Tibial nerve (tissue), 4 donors: ENCODE results near the gene RPS6KA2. TPM values are rescaled to one million over a fixed set of nuclear protein-coding genes. Genes with fewer than 3 reads are reported as not detected.

Experiments used
- DNase-seq, 2 donors: peaks; one replicate each; pipeline ENCODE4 v3.0.0-alpha.2; 2019; ENCODE audit warnings: low spot score in 2 of 2
- H3K27ac ChIP-seq, 4 donors: fragments of 200-600 bp; sonication (generic) in 3 of 4; one replicate each; pipeline ENCODE4 v1.5.1; 2017 to 2019; ENCODE audit warnings: mild to moderate bottlenecking in 1 of 4
- H3K27me3 ChIP-seq, 2 donors: fragments of 200-600 bp; sonication (generic) in 1 of 2; one replicate each; pipeline versions ENCODE4 v1.5.1 to v1.6.0; 2017 to 2019
- H3K36me3 ChIP-seq, 3 donors: fragments of 200-600 bp; sonication (generic); one replicate each; pipeline ENCODE4 v1.5.1; 2018 to 2019
- H3K4me1 ChIP-seq, 4 donors: fragments of 200-600 bp; sonication (generic) in 3 of 4; one replicate each; pipeline ENCODE4 v1.5.1; 2017 to 2019
- H3K4me3 ChIP-seq, 4 donors: fragments of 200-600 bp; sonication (generic) in 3 of 4; one replicate each; pipeline ENCODE4 v1.5.1; 2017 to 2019; ENCODE audit warnings: mild to moderate bottlenecking in 1 of 4, moderate library complexity in 1 of 4
- H3K9me3 ChIP-seq, 4 donors: fragments of 200-600 bp; sonication (generic) in 3 of 4; one replicate each; pipeline ENCODE4 v1.5.1; 2017 to 2019
- CTCF ChIP-seq, 5 experiments: fragments of 200-600 bp in 3 of 5; fragments of 450-650 bp in 2 of 5; sonication (generic) in 3 of 5; IDR thresholded peaks; one replicate each; pipeline ENCODE4 v1.5.1; 2016 to 2019; ENCODE audit warnings: antibody characterized with exemption in 5 of 5, mild to moderate bottlenecking in 3 of 5, moderate library complexity in 2 of 5
- EP300 ChIP-seq, 2 donors: sonication (generic); formaldehyde crosslinking; IDR thresholded peaks; one replicate each; pipeline ENCODE4 v1.6.1; 2017; ENCODE audit warnings: antibody characterized with exemption in 2 of 2, mild to moderate bottlenecking in 1 of 2
- POLR2A ChIP-seq, 2 donors: fragments of 450-650 bp; IDR thresholded peaks; one replicate each; pipeline ENCODE4 v1.6.1; 2017; ENCODE audit warnings: antibody characterized with exemption in 2 of 2, mild to moderate bottlenecking in 2 of 2, moderate library complexity in 2 of 2
- WGBS, 2 donors: methylation state at CpG; one replicate each; pipeline ENCODE4 v1.1.5; 2018; 5-methylcytosine and 5-hydroxymethylcytosine counted together
- total RNA-seq, 4 donors: library from RNA; depleted of rRNA; stranded (reverse); fragments of >200 nt; gene quantifications; one replicate each; pipeline ENCODE4 v1.1.0, GENCODE V29; 2016

RPS6KA2 gene
- total RNA-seq, 4 donors from 2014 or later = 89.6 to 153 (median 103) TPM

DNA sequence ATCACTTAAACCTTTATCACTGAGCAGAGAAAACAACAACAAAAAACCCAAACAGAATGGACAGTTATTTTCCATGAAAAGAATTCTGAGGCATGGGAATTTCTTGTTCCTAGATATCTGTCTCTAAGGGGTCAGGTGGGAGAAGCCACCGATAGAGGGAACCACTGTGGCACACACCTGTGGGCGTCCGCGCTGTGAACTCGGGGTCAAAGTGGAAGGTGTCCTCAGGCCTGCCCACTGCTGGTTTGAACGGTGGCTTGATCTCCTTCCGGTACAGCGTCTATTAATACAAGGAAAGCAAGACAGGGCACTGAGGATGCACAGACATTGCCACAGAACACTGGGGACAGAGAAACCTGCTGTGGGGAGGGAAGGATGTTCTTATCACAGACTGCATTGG, 167.8 kb downstream of the RPS6KA2 start:
- no peak for TF ChIP-seq EP300 (IDR thresholded peaks at IDR 0.05)
- TF ChIP-seq POLR2A (IDR thresholded peaks at IDR 0.05) = no peak
- no peak for TF ChIP-seq CTCF (IDR thresholded peaks at IDR 0.05)
- no peak for DNase-seq
- no peak overlapping the region for H3K4me3 ChIP-seq
- no peaks in the 10 kb centered on the region for H3K27me3 ChIP-seq
- peaks cover 0 to 84% (median 0%) of the 10 kb centered on the region in 3 donors for H3K36me3 ChIP-seq
- no peak overlapping the region for H3K27ac ChIP-seq
- WGBS, 2 donors = 90 to 96% methylated on average over 8 of the region's 8 CpGs
- no peaks in the 10 kb centered on the region for H3K9me3 ChIP-seq
- peaks cover 0 to 5% (median 0%) of the 10 kb centered on the region in 4 donors for H3K4me1 ChIP-seq

DNA sequence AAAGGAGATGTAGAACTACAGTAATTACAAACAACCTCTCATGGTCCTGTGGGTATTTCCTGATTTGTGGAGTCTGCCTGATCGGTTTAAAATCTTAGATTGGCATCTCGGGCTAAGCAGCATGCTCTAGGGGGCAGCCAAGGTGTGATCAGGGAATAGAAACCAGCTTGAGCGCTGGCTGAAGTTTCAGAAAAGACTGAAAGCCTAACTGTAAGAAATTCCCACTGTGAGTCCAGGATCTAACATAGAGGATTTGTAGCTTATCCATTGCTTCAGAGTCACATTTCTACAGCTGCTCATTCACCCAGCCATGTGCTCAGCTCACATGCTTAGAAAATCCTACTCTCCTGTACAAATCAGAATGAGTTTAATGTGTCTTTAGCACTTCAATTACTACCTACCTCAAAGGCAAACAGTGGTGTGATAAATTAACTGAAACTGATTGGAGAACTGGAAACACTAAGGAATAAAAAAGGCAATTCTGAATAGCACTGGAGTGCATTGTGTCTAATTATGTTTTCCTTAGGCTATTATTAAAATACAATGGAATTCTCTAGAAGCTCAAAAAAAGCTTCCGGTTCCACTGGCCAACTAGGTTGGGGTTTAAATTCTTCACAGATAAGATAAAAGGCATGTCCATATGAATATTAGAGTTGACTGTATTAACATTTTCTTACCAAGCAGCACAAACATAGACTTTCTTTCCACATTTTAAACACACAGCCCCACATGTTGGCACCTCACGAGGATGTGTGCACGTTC, 170.5 kb downstream of the RPS6KA2 start:
- DNase-seq = no peak
- peaks cover 0 to 73% (median 0%) of the 10 kb centered on the region in 3 donors for H3K36me3 ChIP-seq
- H3K27ac ChIP-seq = no peak overlapping the region
- TF ChIP-seq POLR2A (IDR thresholded peaks at IDR 0.05) (no peak), EP300 (IDR thresholded peaks at IDR 0.05) (no peak), CTCF (IDR thresholded peaks at IDR 0.05) (no peak)
- H3K27me3 ChIP-seq = no peaks in the 10 kb centered on the region
- peaks cover 0 to 1% (median 0%) of the 10 kb centered on the region in 4 donors for H3K4me1 ChIP-seq
- no peak overlapping the region for H3K4me3 ChIP-seq
- WGBS, 2 donors = 57 to 58% methylated on average over 6 of the region's 6 CpGs
- H3K9me3 ChIP-seq = no peaks in the 10 kb centered on the region

DNA sequence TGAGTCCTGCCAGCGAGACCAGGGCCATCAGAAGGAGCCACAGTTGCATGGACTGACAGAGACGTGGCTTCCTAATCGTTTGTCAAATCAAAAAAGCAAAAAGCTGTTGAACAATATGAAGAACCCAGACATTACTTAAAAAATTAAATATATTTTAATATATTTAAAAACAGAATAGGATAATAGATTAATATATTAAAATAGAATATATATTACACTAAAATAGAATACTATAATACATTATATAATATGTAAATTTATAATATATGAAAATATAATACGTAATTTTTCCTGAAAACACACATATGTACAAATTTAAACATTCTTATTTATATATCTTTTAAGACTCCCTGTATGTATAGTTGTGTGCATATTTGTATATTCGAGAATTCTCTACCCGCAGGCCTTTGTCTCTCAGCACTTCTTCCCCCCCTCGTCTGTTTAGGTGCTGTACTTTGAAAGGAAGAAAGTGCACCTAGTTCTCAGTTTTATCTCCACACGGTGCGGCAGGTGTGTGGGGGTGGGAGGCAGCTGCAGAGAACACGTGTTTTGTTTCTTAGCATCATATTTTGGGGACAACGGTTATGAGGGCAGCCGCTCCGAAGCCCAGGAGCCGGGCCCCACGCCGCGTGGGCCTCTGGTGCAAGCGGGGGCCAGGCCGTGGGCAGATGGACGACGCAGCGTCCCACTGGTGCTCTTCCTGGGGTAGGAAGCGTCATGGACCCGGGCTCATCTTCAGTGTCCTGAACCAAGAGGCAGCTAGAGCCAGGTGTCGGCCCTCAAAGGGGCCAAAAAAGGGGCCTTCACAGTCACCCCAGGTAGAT, 172.1 kb downstream of the RPS6KA2 start:
- WGBS, 2 donors = 92 to 95% methylated on average over 25 of the region's 25 CpGs
- H3K9me3 ChIP-seq = no peaks in the 10 kb centered on the region
- no peak for TF ChIP-seq POLR2A (IDR thresholded peaks at IDR 0.05)
- TF ChIP-seq EP300 (IDR thresholded peaks at IDR 0.05) = no peak
- no peak for TF ChIP-seq CTCF (IDR thresholded peaks at IDR 0.05)
- no peak for DNase-seq
- no peaks in the 10 kb centered on the region for H3K4me1 ChIP-seq
- no peak overlapping the region for H3K4me3 ChIP-seq
- H3K27ac ChIP-seq = no peak overlapping the region
- no peaks in the 10 kb centered on the region for H3K27me3 ChIP-seq
- H3K36me3 ChIP-seq = peaks cover 0 to 75% (median 0%) of the 10 kb centered on the region in 3 donors

GRCh38 chr6:166453651-166454050, 173.4 kb downstream of the RPS6KA2 start:
- TF ChIP-seq EP300 (IDR thresholded peaks at IDR 0.05) = no peak
- TF ChIP-seq CTCF (IDR thresholded peaks at IDR 0.05) = no peak
- TF ChIP-seq POLR2A (IDR thresholded peaks at IDR 0.05) = no peak
- H3K36me3 ChIP-seq = peaks cover 0 to 74% (median 0%) of the 10 kb centered on the region in 3 donors
- H3K4me3 ChIP-seq = no peak overlapping the region
- no peaks in the 10 kb centered on the region for H3K9me3 ChIP-seq
- WGBS, 2 donors = 96% methylated on average over 7 of the region's 7 CpGs
- H3K27me3 ChIP-seq = no peaks in the 10 kb centered on the region
- H3K27ac ChIP-seq = no peak overlapping the region
- no peaks in the 10 kb centered on the region for H3K4me1 ChIP-seq
- DNase-seq = no peak
